ENCODE results near the gene COL15A1. TPM values are rescaled to one million over a fixed set of nuclear protein-coding genes. Genes with fewer than 3 reads are reported as not detected.

COL15A1 gene
- total RNA-seq, 1 experiment from 2014 or later = not detected

DNA sequence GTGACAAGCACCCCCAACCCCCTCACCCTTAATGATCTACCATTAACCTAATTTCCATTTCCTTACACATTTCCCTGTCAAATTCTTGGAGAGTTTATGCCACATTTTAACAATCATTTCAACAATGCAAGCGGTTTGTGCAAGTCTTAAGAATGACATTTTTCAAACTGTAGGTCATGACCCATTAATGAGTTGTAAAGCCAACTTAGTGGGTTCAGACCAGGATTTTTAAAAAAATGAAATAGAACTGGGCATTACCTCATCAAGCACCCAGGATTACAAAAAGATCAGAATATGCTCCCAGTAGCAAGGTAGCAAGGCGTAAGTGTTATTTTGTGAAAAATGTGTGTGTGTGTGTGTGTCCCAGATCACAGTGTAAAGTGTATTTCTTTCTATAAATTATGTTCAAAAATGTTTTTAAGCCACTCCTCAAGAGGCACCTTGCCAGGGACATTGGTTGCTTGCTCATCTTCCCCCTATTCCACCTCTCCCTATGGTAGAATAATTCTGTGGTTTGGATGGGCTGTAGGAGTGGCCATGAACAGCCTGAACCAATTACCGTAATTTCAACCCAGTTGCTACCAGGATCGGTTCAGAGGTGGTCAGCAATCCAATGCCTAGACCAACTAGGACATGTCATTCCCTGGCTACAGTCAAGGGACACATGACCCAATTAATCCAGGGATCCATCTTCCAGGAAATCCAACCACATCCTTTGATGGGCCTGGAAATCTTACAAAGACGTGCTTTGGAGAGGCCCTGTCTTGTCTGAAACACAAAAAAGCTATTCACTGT lies 146.8 kb downstream of the COL15A1 start:
- Histone ChIP-seq H3K56ac (ENCODE audit: insufficient read length, low read depth, low read length) (no peak overlapping the region), H3K9me3 (ENCODE audit: control insufficient read depth, low read depth, low read length) (peaks cover 8% of the 10 kb centered on the region), H2BK20ac (ENCODE audit: low read depth, low read length, poor library complexity, severe bottlenecking) (no peak overlapping the region), H3K23ac (ENCODE audit: insufficient read length, low read depth, low read length) (no peak overlapping the region), H3T11ph (ENCODE audit: low read length) (no peak overlapping the region), H2BK15ac (ENCODE audit: low read depth, low read length) (no peak overlapping the region), H4K5ac (ENCODE audit: insufficient read length, low read depth, low read length) (no peak overlapping the region), H3K27me3 (ENCODE audit: insufficient read depth, low read length) (no peaks in the 10 kb centered on the region), H3K4ac (ENCODE audit: low read depth, low read length) (no peak overlapping the region), H3K79me2 (ENCODE audit: insufficient read depth, low read length) (no peaks in the 10 kb centered on the region), H3K18ac (ENCODE audit: insufficient read length, low read depth, low read length) (no peak overlapping the region), H2AFZ (ENCODE audit: low read length) (no peak overlapping the region), H2AK5ac (ENCODE audit: insufficient read length, low read length) (no peak overlapping the region), H2BK120ac (ENCODE audit: low read depth, low read length, poor library complexity, severe bottlenecking) (no peak overlapping the region), H2BK5ac (ENCODE audit: insufficient read length, low read length) (no peak overlapping the region), H4K8ac (replicated peaks; ENCODE audit: insufficient read length, low read depth, low read length) (no peak overlapping the region), H3K27ac (ENCODE audit: insufficient read length, low read depth, low read length) (no peak overlapping the region), H3K4me1 (ENCODE audit: insufficient read depth, low read length) (no peaks in the 10 kb centered on the region), H3K4me2 (ENCODE audit: insufficient read depth, insufficient read length, low read length) (no peak overlapping the region), H3K23me2 (ENCODE audit: insufficient read length, low read depth, low read length, poor library complexity, severe bottlenecking) (no peaks in the 10 kb centered on the region), H3K79me1 (ENCODE audit: insufficient read depth, low read depth, low read length, poor library complexity, severe bottlenecking) (no peaks in the 10 kb centered on the region), H3K9ac (ENCODE audit: extremely low read depth, insufficient read length, low read length) (no peak overlapping the region), H3K14ac (ENCODE audit: insufficient read depth, low read length) (no peak overlapping the region), H4K20me1 (ENCODE audit: control insufficient read depth, insufficient read depth, insufficient read length) (no peaks in the 10 kb centered on the region), H2BK12ac (ENCODE audit: insufficient read length, low read depth, low read length) (no peak overlapping the region), H4K91ac (ENCODE audit: insufficient read length, low read depth, low read length) (no peak overlapping the region)
- DNase-seq = no peak
- Mint-ChIP-seq H3K9me3 (peaks cover 13 to 17% of the 10 kb centered on the region in 2 experiments), H3K36me3 (ENCODE audit: insufficient read depth in 1 of 3, low read depth in 3 of 3) (peaks cover 2 to 5% (median 5%) of the 10 kb centered on the region in 3 experiments; a peak in 5 of 7 replicates), H3K27ac (no peak overlapping the region), H3K4me1 (no peaks in the 10 kb centered on the region; a peak in 3 of 4 replicates), H3K27me3 (ENCODE audit: low read depth) (peaks cover 5% of the 10 kb centered on the region), H3K4me3 (no peak overlapping the region)
- no peak for TF ChIP-seq CTCF (conservative IDR thresholded peaks at IDR 0.05)
- WGBS (ENCODE audit: extremely low coverage, insufficient read length, low lambda C conversion rate) = no CpG with 5 or more reads among the region's 5 CpGs
